HepG2 (cell line): ENCODE measurements around the gene HYOU1. TPM values are rescaled to one million over a fixed set of nuclear protein-coding genes. Genes with fewer than 3 reads are reported as not detected.

Source experiments
- CHCHD3 ChIP-seq: sonication (generic); formaldehyde crosslinking; IDR thresholded peaks from 2 replicates; pipeline ENCODE4 v1.8.0; 2022; ENCODE audit warnings: mild to moderate bottlenecking, missing genetic modification reagents, moderate library complexity
- CREB1 ChIP-seq, 2 experiments: fragments of 450-650 bp in 1 of 2; IDR thresholded peaks; 2 replicates each; pipeline ENCODE4 v1.6.1; 2016 to 2017; ENCODE audit warnings: control low read depth in 1 of 2, mild to moderate bottlenecking in 1 of 2, missing compliant biosample characterization in 1 of 2, missing genetic modification characterization in 1 of 2
- FOXK2 ChIP-seq: fragments of 450-650 bp; IDR thresholded peaks from 2 replicates; pipeline ENCODE4 v1.6.1; 2016
- ISL2 ChIP-seq: sonication (generic); formaldehyde crosslinking; IDR thresholded peaks from 2 replicates; pipeline ENCODE4 v1.5.0; 2020; ENCODE audit warnings: missing genetic modification reagents
- MXD4 ChIP-seq: IDR thresholded peaks from 2 replicates; pipeline ENCODE4 v1.6.1; 2016; ENCODE audit warnings: mild to moderate bottlenecking, missing biosample characterization, missing genetic modification reagents
- MYNN ChIP-seq: sonication (generic); formaldehyde crosslinking; IDR thresholded peaks from 2 replicates; pipeline ENCODE4 v1.4.0; 2020; ENCODE audit warnings: mild to moderate bottlenecking, low read depth, missing genetic modification reagents
- NAIF1 ChIP-seq: sonication (generic); formaldehyde crosslinking; IDR thresholded peaks from 2 replicates; pipeline ENCODE4 v1.5.0; 2020; ENCODE audit warnings: mild to moderate bottlenecking, missing genetic modification reagents, borderline replicate concordance
- POLR2AphosphoS5 ChIP-seq: IDR thresholded peaks from 2 replicates; pipeline ENCODE4 v1.6.1; 2012; ENCODE audit warnings: low read depth, low read length
- POLR2G ChIP-seq: fragments of 200-400 bp; formaldehyde crosslinking; IDR thresholded peaks from 2 replicates; pipeline ENCODE4 v1.6.1; 2018; ENCODE audit warnings: mild to moderate bottlenecking, low read depth, low read length, moderate library complexity
- RFXANK ChIP-seq: IDR thresholded peaks from 2 replicates; pipeline ENCODE4 v1.6.1; 2016
- RFXAP ChIP-seq: sonication (generic); formaldehyde crosslinking; IDR thresholded peaks from 2 replicates; pipeline ENCODE4 v1.4.0; 2020; ENCODE audit warnings: missing genetic modification reagents, borderline replicate concordance
- SSRP1 ChIP-seq: IDR thresholded peaks from 2 replicates; pipeline ENCODE4 v1.6.1; 2016; ENCODE audit warnings: control low read depth
- ZNF124 ChIP-seq: sonication (generic); formaldehyde crosslinking; IDR thresholded peaks from 2 replicates; pipeline ENCODE4 v1.4.0; 2020; ENCODE audit warnings: missing genetic modification reagents
- ZNF205 ChIP-seq: IDR thresholded peaks from 2 replicates; pipeline ENCODE4 v1.6.1; 2018; ENCODE audit warnings: missing biosample characterization, missing genetic modification reagents
- ZNF484 ChIP-seq: sonication (generic); formaldehyde crosslinking; IDR thresholded peaks from 2 replicates; pipeline ENCODE4 v1.5.1; 2020; ENCODE audit warnings: mild to moderate bottlenecking, low read depth, missing genetic modification reagents, borderline replicate concordance
- ZNF564 ChIP-seq: sonication (generic); formaldehyde crosslinking; IDR thresholded peaks from 2 replicates; pipeline ENCODE4 v1.8.1; 2023; ENCODE audit warnings: mild to moderate bottlenecking, missing genetic modification reagents
- ZNF614 ChIP-seq: IDR thresholded peaks from 2 replicates; pipeline ENCODE4 v1.6.1; 2018; ENCODE audit warnings: missing biosample characterization, missing genetic modification reagents, inconsistent platforms, borderline replicate concordance
- ZNF619 ChIP-seq: sonication (generic); formaldehyde crosslinking; IDR thresholded peaks from 2 replicates; pipeline ENCODE4 v1.4.0; 2020; ENCODE audit warnings: mild to moderate bottlenecking, missing genetic modification reagents
- ZNF629 ChIP-seq: sonication (generic); formaldehyde crosslinking; conservative IDR thresholded peaks from 2 replicates; pipeline ENCODE4 v1.5.0; 2020; ENCODE audit warnings: missing genetic modification reagents
- ZNF670 ChIP-seq: sonication (generic); formaldehyde crosslinking; IDR thresholded peaks from 2 replicates; pipeline ENCODE4 v1.8.0; 2022; ENCODE audit warnings: mild to moderate bottlenecking, missing genetic modification reagents, borderline replicate concordance
- ZNF776 ChIP-seq: sonication (generic); formaldehyde crosslinking; IDR thresholded peaks from 2 replicates; pipeline ENCODE4 v1.4.0; 2020; ENCODE audit warnings: mild to moderate bottlenecking, missing genetic modification reagents
- ZNF841 ChIP-seq: sonication (generic); formaldehyde crosslinking; IDR thresholded peaks from 2 replicates; pipeline ENCODE4 v1.8.1; 2023; ENCODE audit warnings: missing genetic modification reagents, borderline replicate concordance
- ZSCAN31 ChIP-seq: sonication (generic); formaldehyde crosslinking; IDR thresholded peaks from 2 replicates; pipeline ENCODE4 v1.5.0; 2020; ENCODE audit warnings: low read depth, mild to moderate bottlenecking, missing genetic modification reagents
- polyA plus RNA-seq, 8 experiments: library from polyadenylated mRNA; depleted of rRNA in 3 of 8; stranded (reverse) in 7 of 8; unstranded in 1 of 8; fragments of >200 nt; fragmentation: Illumina TruSeq in 4 of 8; extraction: Trizol in 4 of 8; gene quantifications; 2 replicates each; pipeline versions ENCODE4 v1.2.1 to v1.2.3, GENCODE V29; 2011 to 2016; ENCODE audit warnings: low read depth in 4 of 8, missing spikeins in 1 of 8, mixed read lengths in 1 of 8; ENCODE audit not compliant: insufficient read depth in 1 of 8
- total RNA-seq, 5 experiments: library from RNA; depleted of rRNA; stranded (reverse); fragments of >200 nt; fragmentation: Illumina TruSeq; extraction: Trizol; gene quantifications; 2 replicates each; pipeline ENCODE4 v1.2.3, GENCODE V29; 2016; ENCODE audit warnings: low read depth in 1 of 5
- TF ChIP-seq, protein P1 (sequence below): sonication (generic); formaldehyde crosslinking; IDR thresholded peaks from 2 replicates; pipeline ENCODE4 v1.4.0; 2020; ENCODE audit warnings: missing genetic modification reagents
- TF ChIP-seq, protein P2 (sequence below): sonication (generic); formaldehyde crosslinking; IDR thresholded peaks from 2 replicates; pipeline ENCODE4 v1.8.1; 2023; ENCODE audit warnings: mild to moderate bottlenecking, missing genetic modification reagents
- TF ChIP-seq, protein P3 (sequence below): IDR thresholded peaks from 2 replicates; pipeline ENCODE4 v1.6.1; 2012; ENCODE audit warnings: inconsistent platforms
- TF ChIP-seq, protein P4 (sequence below): IDR thresholded peaks from 2 replicates; pipeline ENCODE4 v1.6.1; 2016

HYOU1 gene
- total and polyA plus RNA-seq, 2 of the 13 experiments (the other 11 are each of a cell fraction or from before 2014, with no cell fraction given) = 127 to 155 TPM

DNA sequence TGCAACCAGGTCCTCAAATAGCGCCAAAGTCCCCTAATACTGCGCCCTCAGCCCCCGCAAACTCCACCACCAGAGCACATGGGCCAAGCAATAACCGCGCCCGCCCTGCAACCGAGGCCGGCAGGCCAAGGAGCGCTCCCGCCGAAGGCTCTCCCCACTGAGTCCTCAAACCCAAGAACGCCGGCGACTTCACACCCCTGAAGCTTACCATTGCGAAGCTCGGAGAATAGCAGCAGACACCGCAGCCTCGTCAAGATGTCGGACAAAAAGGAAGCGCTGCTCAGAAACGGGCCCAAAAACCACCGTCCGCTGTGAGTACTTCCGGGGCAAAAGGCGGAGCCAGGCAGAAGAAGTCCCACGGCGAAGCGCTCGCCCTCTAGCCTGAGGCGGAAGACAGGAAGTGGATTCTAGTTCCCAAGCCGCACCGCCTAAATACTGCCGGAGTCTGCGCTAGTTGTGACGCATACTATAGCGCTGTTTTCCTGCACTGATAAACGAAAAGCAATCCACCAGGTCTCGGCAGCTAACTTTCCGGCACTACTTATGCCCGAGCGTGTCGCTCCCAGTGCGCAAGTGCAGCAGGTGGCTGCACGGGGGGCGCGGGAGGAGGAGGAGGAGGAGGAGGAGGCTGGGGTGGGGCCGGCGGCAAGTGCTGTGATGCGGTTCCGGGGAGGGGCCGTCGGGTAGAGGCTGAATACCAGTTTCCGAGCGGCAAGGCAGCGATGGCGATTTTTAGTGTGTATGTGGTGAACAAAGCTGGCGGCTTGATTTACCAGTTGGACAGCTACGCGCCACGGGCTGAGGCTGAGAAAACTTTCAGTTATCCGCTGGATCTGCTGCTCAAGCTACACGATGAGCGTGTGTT lies 38.7 kb downstream of the HYOU1 start, which contains the start of the genes RPS25 and TRAPPC4 (continued):
- TF ChIP-seq CREB1 (IDR thresholded peaks at IDR 0.05) (peak; percentile 78), CREB1 (CRISPR knock-in tag; IDR thresholded peaks at IDR 0.05) (peak; percentile 87), ZNF670 (CRISPR knock-in tag) (peak; percentile 61; the same call in 1 of the 2 replicates), SSRP1 (CRISPR knock-in tag) (no peak), RFXANK (no peak; the same call in 1 of the 2 replicates), ZNF629 (CRISPR knock-in tag) (no peak; the same call in 1 of the 2 replicates), ISL2 (CRISPR knock-in tag) (peak; percentile 41; the same call in 1 of the 2 replicates), ZNF124 (CRISPR knock-in tag) (peak; percentile 82; the same call in 1 of the 2 replicates), FOXK2 (no peak), CHCHD3 (CRISPR knock-in tag) (no peak; the same call in none of the 2 replicates), NAIF1 (CRISPR knock-in tag) (no peak; the same call in 1 of the 2 replicates), ZNF841 (CRISPR knock-in tag) (0 out of 2 replicates have a peak, but pooled peaks have one; percentile 38), POLR2G (peak; percentile 95), RFXAP (CRISPR knock-in tag) (peak; percentile 83; the same call in 1 of the 2 replicates), POLR2AphosphoS5 (peak; percentile 90), ZNF619 (CRISPR knock-in tag) (0 out of 2 replicates have a peak, but pooled peaks have one; percentile 21), ZSCAN31 (CRISPR knock-in tag) (peak; percentile 65; the same call in 1 of the 2 replicates), ZNF776 (peak; percentile 45; the same call in 1 of the 2 replicates), ZNF564 (CRISPR knock-in tag) (peak; percentile 90), ZNF205 (CRISPR knock-in tag) (no peak; the same call in 1 of the 2 replicates), MXD4 (no peak; the same call in 1 of the 2 replicates), MYNN (CRISPR knock-in tag) (no peak), ZNF484 (no peak), ZNF614 (CRISPR knock-in tag) (peak; percentile 33; the same call in 1 of the 2 replicates)
- TF ChIP-seq, protein P1, sequence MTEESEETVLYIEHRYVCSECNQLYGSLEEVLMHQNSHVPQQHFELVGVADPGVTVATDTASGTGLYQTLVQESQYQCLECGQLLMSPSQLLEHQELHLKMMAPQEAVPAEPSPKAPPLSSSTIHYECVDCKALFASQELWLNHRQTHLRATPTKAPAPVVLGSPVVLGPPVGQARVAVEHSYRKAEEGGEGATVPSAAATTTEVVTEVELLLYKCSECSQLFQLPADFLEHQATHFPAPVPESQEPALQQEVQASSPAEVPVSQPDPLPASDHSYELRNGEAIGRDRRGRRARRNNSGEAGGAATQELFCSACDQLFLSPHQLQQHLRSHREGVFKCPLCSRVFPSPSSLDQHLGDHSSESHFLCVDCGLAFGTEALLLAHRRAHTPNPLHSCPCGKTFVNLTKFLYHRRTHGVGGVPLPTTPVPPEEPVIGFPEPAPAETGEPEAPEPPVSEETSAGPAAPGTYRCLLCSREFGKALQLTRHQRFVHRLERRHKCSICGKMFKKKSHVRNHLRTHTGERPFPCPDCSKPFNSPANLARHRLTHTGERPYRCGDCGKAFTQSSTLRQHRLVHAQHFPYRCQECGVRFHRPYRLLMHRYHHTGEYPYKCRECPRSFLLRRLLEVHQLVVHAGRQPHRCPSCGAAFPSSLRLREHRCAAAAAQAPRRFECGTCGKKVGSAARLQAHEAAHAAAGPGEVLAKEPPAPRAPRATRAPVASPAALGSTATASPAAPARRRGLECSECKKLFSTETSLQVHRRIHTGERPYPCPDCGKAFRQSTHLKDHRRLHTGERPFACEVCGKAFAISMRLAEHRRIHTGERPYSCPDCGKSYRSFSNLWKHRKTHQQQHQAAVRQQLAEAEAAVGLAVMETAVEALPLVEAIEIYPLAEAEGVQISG (CRISPR knock-in tag) = peak; percentile 91
- TF ChIP-seq, protein P2, sequence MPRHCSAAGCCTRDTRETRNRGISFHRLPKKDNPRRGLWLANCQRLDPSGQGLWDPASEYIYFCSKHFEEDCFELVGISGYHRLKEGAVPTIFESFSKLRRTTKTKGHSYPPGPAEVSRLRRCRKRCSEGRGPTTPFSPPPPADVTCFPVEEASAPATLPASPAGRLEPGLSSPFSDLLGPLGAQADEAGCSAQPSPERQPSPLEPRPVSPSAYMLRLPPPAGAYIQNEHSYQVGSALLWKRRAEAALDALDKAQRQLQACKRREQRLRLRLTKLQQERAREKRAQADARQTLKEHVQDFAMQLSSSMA (CRISPR knock-in tag) = peak; percentile 92; the same call in 1 of the 2 replicates
- TF ChIP-seq, protein P3, sequence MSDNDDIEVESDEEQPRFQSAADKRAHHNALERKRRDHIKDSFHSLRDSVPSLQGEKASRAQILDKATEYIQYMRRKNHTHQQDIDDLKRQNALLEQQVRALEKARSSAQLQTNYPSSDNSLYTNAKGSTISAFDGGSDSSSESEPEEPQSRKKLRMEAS = peak; percentile 79
- TF ChIP-seq, protein P4, sequence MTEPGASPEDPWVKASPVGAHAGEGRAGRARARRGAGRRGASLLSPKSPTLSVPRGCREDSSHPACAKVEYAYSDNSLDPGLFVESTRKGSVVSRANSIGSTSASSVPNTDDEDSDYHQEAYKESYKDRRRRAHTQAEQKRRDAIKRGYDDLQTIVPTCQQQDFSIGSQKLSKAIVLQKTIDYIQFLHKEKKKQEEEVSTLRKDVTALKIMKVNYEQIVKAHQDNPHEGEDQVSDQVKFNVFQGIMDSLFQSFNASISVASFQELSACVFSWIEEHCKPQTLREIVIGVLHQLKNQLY (CRISPR knock-in tag) = no peak
